H1 (cell line): ENCODE measurements around the gene SLC36A2.

Experiments used
- ATF2 ChIP-seq: IDR thresholded peaks from 2 replicates; pipeline ENCODE4 v1.6.1; 2012; ENCODE audit warnings: low read length, inconsistent platforms
- CHD2 ChIP-seq: IDR thresholded peaks from 2 replicates; pipeline ENCODE4 v1.6.1; 2012; ENCODE audit warnings: low read length, improper control_type of control experiment
- CTCF ChIP-seq, 3 experiments: IDR thresholded peaks; 1 replicate in 2 of 3; 2 replicates in 1 of 3; pipeline versions ENCODE4 v1.5.1 to v1.6.1; 2011; ENCODE audit warnings: low read length in 3 of 3, mild to moderate bottlenecking in 3 of 3, inconsistent platforms in 2 of 3, low read depth in 1 of 3, moderate library complexity in 1 of 3; ENCODE audit not compliant: insufficient read depth in 1 of 3; ENCODE audit errors: control extremely low read depth in 1 of 3
- EZH2 ChIP-seq: fragments of 200-600 bp; sonication (generic); IDR thresholded peaks from 2 replicates; pipeline ENCODE4 v1.7.1; 2012; ENCODE audit warnings: low read depth, mild to moderate bottlenecking, moderate library complexity, low read length, inconsistent platforms; ENCODE audit not compliant: severe bottlenecking
- JUN ChIP-seq: IDR thresholded peaks from 2 replicates; pipeline ENCODE4 v1.6.1; 2011; ENCODE audit warnings: low read depth, mild to moderate bottlenecking, improper control_type of control experiment, low read length
- NANOG ChIP-seq: IDR thresholded peaks from 2 replicates; pipeline ENCODE4 v1.6.1; 2011; ENCODE audit warnings: low read length, low read depth, mild to moderate bottlenecking, inconsistent platforms; ENCODE audit not compliant: insufficient read depth, poor library complexity, severe bottlenecking
- POLR2AphosphoS5 ChIP-seq: IDR thresholded peaks from 2 replicates; pipeline ENCODE4 v1.6.1; 2011; ENCODE audit warnings: low read depth, low read length
- RAD21 ChIP-seq, 2 experiments: IDR thresholded peaks in 1 of 2; conservative IDR thresholded peaks in 1 of 2; 2 replicates each; pipeline ENCODE4 v1.6.1; 2011; ENCODE audit warnings: low read depth in 2 of 2, low read length in 2 of 2, improper control_type of control experiment in 1 of 2, inconsistent platforms in 1 of 2, mild to moderate bottlenecking in 1 of 2, moderate library complexity in 1 of 2
- RFX5 ChIP-seq: IDR thresholded peaks from 2 replicates; pipeline ENCODE4 v1.6.1; 2011; ENCODE audit warnings: low read depth, low read length, improper control_type of control experiment, borderline replicate concordance
- SIN3A ChIP-seq, 2 experiments: IDR thresholded peaks in 1 of 2; conservative IDR thresholded peaks in 1 of 2; 2 replicates each; pipeline ENCODE4 v1.6.1; 2011 to 2012; ENCODE audit warnings: low read length in 2 of 2, improper control_type of control experiment in 1 of 2, low read depth in 1 of 2, mild to moderate bottlenecking in 1 of 2
- SP1 ChIP-seq: IDR thresholded peaks from 2 replicates; pipeline ENCODE4 v1.6.1; 2011; ENCODE audit warnings: low read depth, low read length
- TCF12 ChIP-seq: IDR thresholded peaks from 2 replicates; pipeline ENCODE4 v1.6.1; 2011; ENCODE audit warnings: low read depth, mild to moderate bottlenecking, low read length
- USF2 ChIP-seq: IDR thresholded peaks from 2 replicates; pipeline ENCODE4 v1.6.1; 2011; ENCODE audit warnings: low read length, improper control_type of control experiment
- YY1 ChIP-seq: IDR thresholded peaks from 2 replicates; pipeline ENCODE4 v1.6.1; 2011; ENCODE audit warnings: low read depth, mild to moderate bottlenecking, low read length

DNA sequence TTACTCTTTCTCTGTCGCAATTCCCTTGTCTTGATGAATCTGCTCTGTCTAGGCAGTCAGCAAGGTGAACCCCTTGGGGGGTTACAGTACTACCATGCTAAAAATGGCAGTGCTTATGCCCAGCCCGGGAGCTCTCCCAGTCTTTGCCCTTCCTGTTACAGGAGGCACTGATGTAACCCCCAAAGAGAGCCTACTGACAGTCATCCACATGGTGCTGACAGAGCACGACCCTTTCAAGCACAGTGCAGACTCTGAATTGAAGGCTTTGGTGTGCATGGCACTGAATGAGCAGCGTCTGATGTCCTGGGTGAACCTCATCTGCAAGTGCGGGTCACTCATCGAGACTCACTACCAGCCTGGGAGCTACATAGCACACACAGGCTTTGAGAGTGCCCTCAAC, 34.5 kb upstream of the SLC36A2 start:
- TF ChIP-seq RAD21 (IDR thresholded peaks at IDR 0.05 in 1 of 2, conservative IDR thresholded peaks at IDR 0.05 in 1 of 2; ENCODE audit: low read depth in 2 of 2, low read length in 2 of 2) (no peak), NANOG (no peak), CTCF (IDR thresholded peaks at IDR 0.05; ENCODE audit: control extremely low read depth in 1 of 3, insufficient read depth in 1 of 3, low read depth in 1 of 3, low read length in 3 of 3) (no peak), SIN3A (conservative IDR thresholded peaks at IDR 0.05 in 1 of 2, IDR thresholded peaks at IDR 0.05 in 1 of 2; ENCODE audit: low read depth in 1 of 2, low read length in 2 of 2) (no peak), JUN (no peak), SP1 (no peak), USF2 (no peak), YY1 (no peak), CHD2 (no peak), POLR2AphosphoS5 (no peak), ATF2 (no peak), TCF12 (no peak), RFX5 (no peak), EZH2 (no peak)
